OCI-LY3 (cell line): ENCODE data around the gene SYTL5.

ENCODE experiments used
- H2AFZ ChIP-seq: fragments of 200-600, 300-600 bp; shearing (Covaris generic); 2 replicates; pipeline ENCODE4 v1.6.0; 2014; ENCODE audit warnings: antibody characterized with exemption, low read depth, low read length
- H3K27ac ChIP-seq: fragments of 200-600, 300-600 bp; sonication (generic); 2 replicates; pipeline ENCODE4 v1.5.1; 2014; ENCODE audit warnings: mild to moderate bottlenecking, low read length, moderate library complexity, mixed read lengths
- H3K27me3 ChIP-seq: fragments of 200-600, 300-600 bp; sonication (generic); 2 replicates; pipeline ENCODE4 v1.6.1; 2014; ENCODE audit warnings: low read depth, low read length, mixed read lengths
- H3K36me3 ChIP-seq: fragments of 200-600, 300-600 bp; sonication (generic); replicated peaks from 2 replicates; pipeline ENCODE3; 2014; ENCODE audit warnings: low read depth, low read length, mixed read lengths
- H3K4me1 ChIP-seq: fragments of 300-600, 200-600 bp; sonication (generic); 2 replicates; pipeline ENCODE4 v1.6.1; 2014; ENCODE audit warnings: low read length, mixed read lengths
- H3K4me2 ChIP-seq: fragments of 200-600, 300-600 bp; sonication (generic); 2 replicates; pipeline ENCODE4 v1.6.1; 2014; ENCODE audit warnings: low read length, mixed read lengths
- H3K4me3 ChIP-seq: fragments of 300-600, 200-600 bp; sonication (generic); 2 replicates; pipeline ENCODE4 v1.5.1; 2014; ENCODE audit warnings: antibody characterized with exemption, mild to moderate bottlenecking, low read length, moderate library complexity
- H3K79me2 ChIP-seq: fragments of 300-600, 200-600 bp; shearing (Covaris generic); 2 replicates; pipeline ENCODE4 v1.6.1; 2014; ENCODE audit warnings: mild to moderate bottlenecking, low read length, mixed read lengths
- H3K9ac ChIP-seq: fragments of 300-600, 200-600 bp; shearing (Covaris generic); 2 replicates; pipeline ENCODE4 v1.6.0; 2014; ENCODE audit warnings: mild to moderate bottlenecking, low read length, moderate library complexity
- H3K9me3 ChIP-seq: fragments of 200-600, 300-600 bp; shearing (Covaris generic); 2 replicates; pipeline ENCODE4 v1.6.1; 2014; ENCODE audit warnings: low read length, mixed read lengths; ENCODE audit not compliant: insufficient read depth
- H4K20me1 ChIP-seq: fragments of 200-600, 300-600 bp; sonication (generic); 2 replicates; pipeline ENCODE4 v1.6.1; 2016; ENCODE audit warnings: low read length, mixed read lengths; ENCODE audit not compliant: insufficient read depth
- EZH2phosphoT487 ChIP-seq: fragments of 200-600 bp; shearing (Covaris generic); IDR thresholded peaks from 2 replicates; pipeline ENCODE4 v1.6.1; 2018; ENCODE audit warnings: antibody characterized with exemption, mixed run types, low read depth
- TF ChIP-seq, protein P1 (sequence below): fragments of 200-600, 300-600 bp; sonication (generic); IDR thresholded peaks from 2 replicates; pipeline ENCODE4 v1.5.1; 2014; ENCODE audit warnings: antibody characterized with exemption, low read length, low read depth

The SYTL5 gene

DNA sequence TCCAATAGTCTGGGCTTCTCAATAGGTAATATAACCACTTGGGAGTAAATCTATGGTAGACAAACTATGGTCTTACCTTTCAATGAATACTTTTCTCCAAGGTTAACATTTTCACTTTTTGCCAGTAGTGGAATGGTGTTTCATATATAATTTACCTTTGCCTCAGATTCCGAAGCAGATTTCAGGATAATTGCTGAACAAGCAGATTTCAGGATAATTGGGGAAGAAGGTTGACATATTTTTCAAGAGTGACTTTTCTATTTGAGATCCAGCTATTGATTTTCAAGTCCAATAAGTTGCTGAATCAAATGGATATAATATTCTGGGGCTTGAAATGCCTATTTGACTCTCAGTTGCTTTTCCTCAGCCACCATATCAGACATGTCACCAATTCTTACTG is 63.6 kb downstream of the SYTL5 start:
- Histone ChIP-seq H2AFZ (no peak overlapping the region), H4K20me1 (no peaks in the 10 kb centered on the region), H3K27ac (no peak overlapping the region), H3K36me3 (no peaks in the 10 kb centered on the region), H3K27me3 (no peaks in the 10 kb centered on the region), H3K9me3 (no peaks in the 10 kb centered on the region), H3K4me3 (no peak overlapping the region), H3K4me1 (no peaks in the 10 kb centered on the region), H3K79me2 (no peaks in the 10 kb centered on the region), H3K4me2 (no peak overlapping the region), H3K9ac (no peak overlapping the region)
- TF ChIP-seq, protein P1, sequence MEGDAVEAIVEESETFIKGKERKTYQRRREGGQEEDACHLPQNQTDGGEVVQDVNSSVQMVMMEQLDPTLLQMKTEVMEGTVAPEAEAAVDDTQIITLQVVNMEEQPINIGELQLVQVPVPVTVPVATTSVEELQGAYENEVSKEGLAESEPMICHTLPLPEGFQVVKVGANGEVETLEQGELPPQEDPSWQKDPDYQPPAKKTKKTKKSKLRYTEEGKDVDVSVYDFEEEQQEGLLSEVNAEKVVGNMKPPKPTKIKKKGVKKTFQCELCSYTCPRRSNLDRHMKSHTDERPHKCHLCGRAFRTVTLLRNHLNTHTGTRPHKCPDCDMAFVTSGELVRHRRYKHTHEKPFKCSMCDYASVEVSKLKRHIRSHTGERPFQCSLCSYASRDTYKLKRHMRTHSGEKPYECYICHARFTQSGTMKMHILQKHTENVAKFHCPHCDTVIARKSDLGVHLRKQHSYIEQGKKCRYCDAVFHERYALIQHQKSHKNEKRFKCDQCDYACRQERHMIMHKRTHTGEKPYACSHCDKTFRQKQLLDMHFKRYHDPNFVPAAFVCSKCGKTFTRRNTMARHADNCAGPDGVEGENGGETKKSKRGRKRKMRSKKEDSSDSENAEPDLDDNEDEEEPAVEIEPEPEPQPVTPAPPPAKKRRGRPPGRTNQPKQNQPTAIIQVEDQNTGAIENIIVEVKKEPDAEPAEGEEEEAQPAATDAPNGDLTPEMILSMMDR = no peak
- TF ChIP-seq EZH2phosphoT487 = no peak

DNA sequence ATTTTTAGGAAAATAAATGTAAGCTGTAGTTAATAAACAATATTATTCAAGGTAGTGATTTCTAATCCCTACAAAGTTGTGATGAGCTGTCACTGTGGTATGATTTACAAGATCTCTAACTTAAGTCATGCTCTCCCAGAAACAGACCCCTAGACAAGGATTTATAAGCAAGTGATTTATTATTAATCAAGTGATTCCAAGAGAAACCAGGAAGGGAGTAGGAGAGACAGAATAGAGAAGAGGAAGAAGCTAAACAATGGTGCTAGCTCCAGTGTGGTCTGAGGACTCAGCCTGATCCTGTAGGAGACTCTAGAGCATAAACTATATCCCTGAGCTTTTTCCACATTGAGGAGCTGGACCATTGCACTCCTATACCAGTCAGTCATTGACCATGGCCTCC is 73.1 kb downstream of the SYTL5 start:
- no peaks in the 10 kb centered on the region for H3K9me3 ChIP-seq
- H3K4me3 ChIP-seq = no peak overlapping the region
- no peaks in the 10 kb centered on the region for H3K79me2 ChIP-seq
- no peaks in the 10 kb centered on the region for H3K36me3 ChIP-seq
- no peak overlapping the region for H3K27ac ChIP-seq
- no peaks in the 10 kb centered on the region for H3K27me3 ChIP-seq
- H3K9ac ChIP-seq = no peak overlapping the region
- TF ChIP-seq, protein P1 = no peak
- no peak for TF ChIP-seq EZH2phosphoT487
- H3K4me2 ChIP-seq = no peak overlapping the region
- H3K4me1 ChIP-seq = no peaks in the 10 kb centered on the region
- H4K20me1 ChIP-seq = no peaks in the 10 kb centered on the region
- H2AFZ ChIP-seq = no peak overlapping the region

DNA sequence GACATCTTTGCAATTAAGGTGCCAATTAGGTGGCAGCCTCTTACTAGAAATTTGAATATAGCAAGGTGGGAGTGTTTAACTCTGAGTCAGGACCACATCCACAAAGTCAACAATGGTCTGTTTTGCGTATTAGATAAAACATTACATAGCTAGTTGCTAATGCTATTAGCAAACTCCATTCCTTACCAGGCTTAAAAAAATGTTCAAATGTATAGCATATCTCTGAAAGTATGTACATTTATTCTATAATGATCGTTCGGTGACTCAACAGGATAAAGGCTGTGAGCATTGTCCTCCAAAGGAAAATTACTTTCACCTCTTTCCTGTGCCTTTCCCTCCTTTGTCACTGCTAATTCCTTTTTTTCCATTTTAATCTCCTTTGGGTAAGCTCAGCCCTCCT is 74.5 kb downstream of the SYTL5 start:
- TF ChIP-seq EZH2phosphoT487 = no peak
- TF ChIP-seq, protein P1 = no peak

DNA sequence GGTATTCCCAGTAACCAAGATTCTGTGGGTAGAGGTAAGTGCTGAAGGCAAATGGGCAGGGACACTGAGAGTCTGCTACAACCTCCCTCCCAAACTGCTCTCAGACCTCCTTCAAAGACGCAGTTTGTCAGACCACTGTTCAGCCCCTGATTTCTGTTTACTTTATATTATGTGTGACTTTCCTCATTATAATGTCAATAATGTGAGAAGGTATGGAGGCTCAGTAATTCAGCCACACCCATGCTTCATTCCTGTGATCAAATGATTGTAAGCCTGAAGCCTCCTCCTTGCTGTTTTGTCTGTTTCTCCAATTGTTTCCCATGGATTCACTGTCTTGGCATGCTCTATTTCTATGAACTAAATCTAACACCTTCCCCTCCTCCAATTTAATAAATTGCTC is 75.6 kb downstream of the SYTL5 start:
- Histone ChIP-seq H3K4me1 (no peaks in the 10 kb centered on the region), H3K36me3 (no peaks in the 10 kb centered on the region), H3K4me3 (no peak overlapping the region), H3K79me2 (no peaks in the 10 kb centered on the region), H3K27ac (no peak overlapping the region), H3K9ac (no peak overlapping the region), H4K20me1 (no peaks in the 10 kb centered on the region), H3K9me3 (no peaks in the 10 kb centered on the region), H2AFZ (no peak overlapping the region), H3K4me2 (no peak overlapping the region), H3K27me3 (no peaks in the 10 kb centered on the region)
- no peak for TF ChIP-seq EZH2phosphoT487
- TF ChIP-seq, protein P1 = no peak

More for the DNA sequence above, 74.5 kb downstream of the SYTL5 start:
- Histone ChIP-seq H3K36me3 (no peaks in the 10 kb centered on the region), H2AFZ (no peak overlapping the region), H3K4me3 (no peak overlapping the region), H3K79me2 (no peaks in the 10 kb centered on the region), H3K4me1 (no peaks in the 10 kb centered on the region), H3K27ac (no peak overlapping the region), H3K4me2 (no peak overlapping the region), H3K9ac (no peak overlapping the region), H3K9me3 (no peaks in the 10 kb centered on the region), H3K27me3 (no peaks in the 10 kb centered on the region), H4K20me1 (no peaks in the 10 kb centered on the region)
